Suppressor macrophage treated with lipopolysaccharide for 4 hours (primary cell): ENCODE data around the gene C1orf210.

Source experiments
- DNase-seq: peaks from one replicate; pipeline ENCODE4 v3.0.0-alpha.2; 2020

Gene C1orf210

GRCh38 chr1:43272576-43273571, 12.5 kb downstream of the C1orf210 start:
- no peak for DNase-seq

GRCh38 chr1:43272161-43272560, 13.2 kb downstream of the C1orf210 start:
- no peak for DNase-seq

GRCh38 chr1:43271186-43272118, 13.9 kb downstream of the C1orf210 start:
- DNase-seq: no peak

GRCh38 chr1:43270421-43271095, 14.8 kb downstream of the C1orf210 start:
- DNase-seq: no peak

GRCh38 chr1:43269627-43270375, 15.6 kb downstream of the C1orf210 start, which contains the start of gene TMEM125:
TSS of gene TMEM125 (plus strand) at chr1:43269983. CDS start at chr1:43272723, 2,740 bp downstream.
- DNase-seq: no peak

- DNase-seq: no peak
Observed at GRCh38 chr1:43267818-43268425, 17.5 kb downstream of the C1orf210 start.

- DNase-seq: no peak
Observed at GRCh38 chr1:43267291-43267805, 18.0 kb downstream of the C1orf210 start.

GRCh38 chr1:43266881-43267280, 18.5 kb downstream of the C1orf210 start:
- no peak for DNase-seq

- DNase-seq: no peak
Observed at GRCh38 chr1:43265431-43265830, 19.9 kb downstream of the C1orf210 start.

GRCh38 chr1:43258370-43258769, 27.0 kb downstream of the C1orf210 start:
- no peak for DNase-seq

GRCh38 chr1:43256675-43257570, 28.5 kb downstream of the C1orf210 start:
- no peak for DNase-seq

- no peak for DNase-seq
Observed at GRCh38 chr1:43255438-43256210, 29.8 kb downstream of the C1orf210 start.

- DNase-seq: no peak
Observed at GRCh38 chr1:43253876-43254275, 31.5 kb downstream of the C1orf210 start.

- DNase-seq: no peak
Observed at GRCh38 chr1:43253173-43253572, 32.2 kb downstream of the C1orf210 start.

- DNase-seq: no peak
Observed at GRCh38 chr1:43252225-43252624, 33.2 kb downstream of the C1orf210 start.

- DNase-seq: no peak
Observed at GRCh38 chr1:43251024-43251423, 34.4 kb downstream of the C1orf210 start.

- no peak for DNase-seq
Observed at GRCh38 chr1:43250351-43250761, 35.0 kb downstream of the C1orf210 start.

- DNase-seq: no peak
Observed at GRCh38 chr1:43247256-43247921, 38.0 kb downstream of the C1orf210 start.
